ENCODE measurements around the gene ATP2C2.

The ATP2C2 gene

DNA sequence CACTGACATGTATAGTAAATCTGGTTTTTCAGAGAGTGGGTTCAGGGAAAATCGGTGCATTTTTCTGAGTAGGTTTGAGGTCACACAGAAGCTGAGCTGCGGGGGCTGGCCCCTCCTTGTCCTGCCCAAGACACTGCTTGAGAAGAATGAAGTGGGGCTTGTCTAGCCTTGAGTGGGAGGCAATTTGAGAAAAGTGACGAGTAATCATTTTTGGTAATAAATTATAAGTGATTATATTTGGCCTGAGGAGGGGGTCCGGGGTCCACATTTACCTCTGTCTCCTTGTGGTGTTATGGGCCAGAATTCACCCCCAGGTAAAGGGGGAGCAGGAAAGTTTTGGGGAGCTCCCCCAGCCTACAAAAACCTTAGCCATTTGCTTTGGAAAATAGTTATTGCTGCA lies 45.6 kb upstream of the ATP2C2 start:
- no peak for TF ChIP-seq FOXP2 (optimal IDR thresholded peaks at IDR 0.05; ENCODE audit: borderline replicate concordance, extremely low read depth, extremely low read length, insufficient read depth)
- no peak for TF ChIP-seq SIN3A (IDR thresholded peaks at IDR 0.05; ENCODE audit: borderline replicate concordance, insufficient read depth, low read length)
- TF ChIP-seq POLR2AphosphoS5 (IDR thresholded peaks at IDR 0.05; ENCODE audit: low read depth, low read length) = no peak
- no peak for TF ChIP-seq TAF1 (IDR thresholded peaks at IDR 0.05; ENCODE audit: borderline replicate concordance, insufficient read depth, low read length)
- TF ChIP-seq, protein P1, sequence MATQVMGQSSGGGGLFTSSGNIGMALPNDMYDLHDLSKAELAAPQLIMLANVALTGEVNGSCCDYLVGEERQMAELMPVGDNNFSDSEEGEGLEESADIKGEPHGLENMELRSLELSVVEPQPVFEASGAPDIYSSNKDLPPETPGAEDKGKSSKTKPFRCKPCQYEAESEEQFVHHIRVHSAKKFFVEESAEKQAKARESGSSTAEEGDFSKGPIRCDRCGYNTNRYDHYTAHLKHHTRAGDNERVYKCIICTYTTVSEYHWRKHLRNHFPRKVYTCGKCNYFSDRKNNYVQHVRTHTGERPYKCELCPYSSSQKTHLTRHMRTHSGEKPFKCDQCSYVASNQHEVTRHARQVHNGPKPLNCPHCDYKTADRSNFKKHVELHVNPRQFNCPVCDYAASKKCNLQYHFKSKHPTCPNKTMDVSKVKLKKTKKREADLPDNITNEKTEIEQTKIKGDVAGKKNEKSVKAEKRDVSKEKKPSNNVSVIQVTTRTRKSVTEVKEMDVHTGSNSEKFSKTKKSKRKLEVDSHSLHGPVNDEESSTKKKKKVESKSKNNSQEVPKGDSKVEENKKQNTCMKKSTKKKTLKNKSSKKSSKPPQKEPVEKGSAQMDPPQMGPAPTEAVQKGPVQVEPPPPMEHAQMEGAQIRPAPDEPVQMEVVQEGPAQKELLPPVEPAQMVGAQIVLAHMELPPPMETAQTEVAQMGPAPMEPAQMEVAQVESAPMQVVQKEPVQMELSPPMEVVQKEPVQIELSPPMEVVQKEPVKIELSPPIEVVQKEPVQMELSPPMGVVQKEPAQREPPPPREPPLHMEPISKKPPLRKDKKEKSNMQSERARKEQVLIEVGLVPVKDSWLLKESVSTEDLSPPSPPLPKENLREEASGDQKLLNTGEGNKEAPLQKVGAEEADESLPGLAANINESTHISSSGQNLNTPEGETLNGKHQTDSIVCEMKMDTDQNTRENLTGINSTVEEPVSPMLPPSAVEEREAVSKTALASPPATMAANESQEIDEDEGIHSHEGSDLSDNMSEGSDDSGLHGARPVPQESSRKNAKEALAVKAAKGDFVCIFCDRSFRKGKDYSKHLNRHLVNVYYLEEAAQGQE (IDR thresholded peaks at IDR 0.05; ENCODE audit: insufficient read depth in 1 of 2, low read depth in 2 of 2, low read length in 2 of 2) = no peak

DNA sequence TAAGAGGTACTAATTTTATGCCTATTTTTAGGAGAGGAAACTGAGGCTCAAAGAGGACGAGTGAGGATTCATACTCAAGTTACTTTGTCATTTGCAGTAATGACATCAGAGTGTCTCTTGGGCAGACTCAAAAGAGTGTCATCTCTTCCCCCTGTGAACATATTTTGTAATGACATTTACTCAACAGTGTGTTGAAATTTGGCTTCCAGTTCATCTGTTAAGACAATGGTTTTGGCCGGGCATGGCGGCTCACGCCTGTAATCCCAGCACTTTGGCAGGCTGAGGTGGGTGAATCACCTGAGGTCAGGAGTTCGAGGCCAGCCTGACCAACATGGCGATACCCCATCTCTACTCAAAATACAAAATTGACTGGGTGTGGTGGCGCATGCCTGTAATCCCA lies 44.7 kb upstream of the ATP2C2 start:
- TF ChIP-seq FOXP2 (optimal IDR thresholded peaks at IDR 0.05; ENCODE audit: borderline replicate concordance, extremely low read depth, extremely low read length, insufficient read depth) (no peak), TAF1 (IDR thresholded peaks at IDR 0.05; ENCODE audit: borderline replicate concordance, insufficient read depth, low read length) (no peak)
- TF ChIP-seq, protein P1 (IDR thresholded peaks at IDR 0.05; ENCODE audit: insufficient read depth in 1 of 2, low read depth in 2 of 2, low read length in 2 of 2) = no peak

DNA sequence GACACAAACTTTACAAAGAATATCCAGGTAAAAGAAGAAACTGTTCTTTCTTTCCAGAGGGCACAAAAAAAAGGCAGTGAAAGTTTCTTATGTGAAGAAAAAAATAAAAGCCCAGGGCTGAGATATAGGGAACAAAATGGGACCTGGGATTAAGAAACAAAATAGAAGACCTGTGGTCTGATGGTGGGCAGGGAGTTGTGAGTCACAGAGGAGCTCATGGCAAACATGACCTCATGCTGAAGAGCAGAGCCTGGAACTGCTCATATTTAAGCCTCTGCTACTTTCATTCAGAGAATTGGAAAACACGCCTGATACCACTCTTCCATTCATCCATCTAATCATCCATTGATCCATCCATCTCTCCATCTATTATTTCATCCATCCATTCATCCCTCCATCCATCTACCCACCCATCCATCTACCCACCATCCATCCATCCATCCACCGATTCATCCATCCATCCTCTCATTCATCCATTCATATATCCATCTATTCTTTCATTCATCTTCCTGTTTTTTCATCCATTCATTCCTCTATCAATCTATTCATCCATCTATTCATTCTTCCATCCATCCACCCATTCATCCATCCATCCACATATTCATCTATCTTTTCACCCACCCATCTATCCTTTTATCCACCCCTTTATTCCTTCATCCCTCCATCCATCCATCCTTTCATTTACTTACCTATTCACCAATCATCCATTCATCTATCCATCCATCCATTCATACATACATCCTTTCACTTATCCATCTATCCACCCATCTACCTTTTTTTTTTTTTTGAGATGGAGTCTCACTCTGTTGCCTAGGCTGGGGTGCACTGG lies 43.7 kb upstream of the ATP2C2 start:
- TF ChIP-seq, protein P1 (IDR thresholded peaks at IDR 0.05; ENCODE audit: insufficient read depth in 1 of 2, low read depth in 2 of 2, low read length in 2 of 2) = no peak
- TF ChIP-seq TAF1 (IDR thresholded peaks at IDR 0.05; ENCODE audit: borderline replicate concordance, insufficient read depth, low read length) (no peak), POLR2AphosphoS5 (IDR thresholded peaks at IDR 0.05; ENCODE audit: low read depth, low read length) (no peak), SIN3A (IDR thresholded peaks at IDR 0.05; ENCODE audit: borderline replicate concordance, insufficient read depth, low read length) (no peak), FOXP2 (optimal IDR thresholded peaks at IDR 0.05; ENCODE audit: borderline replicate concordance, extremely low read depth, extremely low read length, insufficient read depth) (no peak)

DNA sequence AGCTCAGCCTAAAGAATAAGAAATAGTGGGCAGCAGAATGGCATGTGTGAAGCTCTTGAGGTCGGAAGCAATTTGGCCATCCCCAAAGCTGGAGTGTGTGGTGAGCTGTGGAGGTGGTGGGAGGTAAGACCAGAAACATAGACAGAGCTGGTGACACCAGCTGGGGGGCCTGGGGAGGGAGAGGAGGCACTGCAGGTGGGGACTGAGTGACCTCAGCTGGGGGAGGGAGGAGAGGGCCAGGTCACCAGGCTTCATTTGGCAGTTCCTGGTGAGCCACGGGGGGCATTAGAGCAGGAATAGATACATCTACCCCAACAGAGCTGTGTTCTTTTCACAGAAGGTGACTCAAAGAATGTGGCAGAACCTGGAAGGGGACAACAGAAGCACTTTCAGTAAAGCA lies 41.8 kb upstream of the ATP2C2 start:
- TF ChIP-seq, protein P1 (IDR thresholded peaks at IDR 0.05; ENCODE audit: insufficient read depth in 1 of 2, low read depth in 2 of 2, low read length in 2 of 2) = no peak
- TF ChIP-seq SIN3A (IDR thresholded peaks at IDR 0.05; ENCODE audit: borderline replicate concordance, insufficient read depth, low read length) (no peak), TAF1 (IDR thresholded peaks at IDR 0.05; ENCODE audit: borderline replicate concordance, insufficient read depth, low read length) (no peak), FOXP2 (optimal IDR thresholded peaks at IDR 0.05; ENCODE audit: borderline replicate concordance, extremely low read depth, extremely low read length, insufficient read depth) (no peak), POLR2AphosphoS5 (IDR thresholded peaks at IDR 0.05; ENCODE audit: low read depth, low read length) (no peak)

All from PFSK-1 (cell line).